Rectal smooth muscle tissue (tissue), 1 donor: Measurements from ENCODE around the gene SPATA6.
"Not testable (repeated sequence)": the region's sequence is repeated elsewhere in the genome, so short reads cannot be mapped to it uniquely, and the experiment has no call there.

ENCODE experiments used
- H3K27ac ChIP-seq: one replicate; pipeline ENCODE4 v1.7.0; 2013; ENCODE audit warnings: low read depth, low read length, inconsistent platforms
- H3K27me3 ChIP-seq: one replicate; pipeline ENCODE4 v1.7.0; 2013; ENCODE audit warnings: low read length; ENCODE audit not compliant: control insufficient read depth, insufficient read depth
- H3K36me3 ChIP-seq: one replicate; pipeline ENCODE4 v1.7.0; 2013; ENCODE audit warnings: low read length; ENCODE audit not compliant: control insufficient read depth, insufficient read depth
- H3K4me1 ChIP-seq: one replicate; pipeline ENCODE4 v1.7.0; 2013; ENCODE audit warnings: low read length; ENCODE audit not compliant: control insufficient read depth, insufficient read depth
- H3K4me3 ChIP-seq: one replicate; pipeline ENCODE4 v1.7.0; 2013; ENCODE audit warnings: low read length
- H3K9ac ChIP-seq: one replicate; pipeline ENCODE4 v1.7.0; 2013; ENCODE audit warnings: low read length

The SPATA6 gene

DNA sequence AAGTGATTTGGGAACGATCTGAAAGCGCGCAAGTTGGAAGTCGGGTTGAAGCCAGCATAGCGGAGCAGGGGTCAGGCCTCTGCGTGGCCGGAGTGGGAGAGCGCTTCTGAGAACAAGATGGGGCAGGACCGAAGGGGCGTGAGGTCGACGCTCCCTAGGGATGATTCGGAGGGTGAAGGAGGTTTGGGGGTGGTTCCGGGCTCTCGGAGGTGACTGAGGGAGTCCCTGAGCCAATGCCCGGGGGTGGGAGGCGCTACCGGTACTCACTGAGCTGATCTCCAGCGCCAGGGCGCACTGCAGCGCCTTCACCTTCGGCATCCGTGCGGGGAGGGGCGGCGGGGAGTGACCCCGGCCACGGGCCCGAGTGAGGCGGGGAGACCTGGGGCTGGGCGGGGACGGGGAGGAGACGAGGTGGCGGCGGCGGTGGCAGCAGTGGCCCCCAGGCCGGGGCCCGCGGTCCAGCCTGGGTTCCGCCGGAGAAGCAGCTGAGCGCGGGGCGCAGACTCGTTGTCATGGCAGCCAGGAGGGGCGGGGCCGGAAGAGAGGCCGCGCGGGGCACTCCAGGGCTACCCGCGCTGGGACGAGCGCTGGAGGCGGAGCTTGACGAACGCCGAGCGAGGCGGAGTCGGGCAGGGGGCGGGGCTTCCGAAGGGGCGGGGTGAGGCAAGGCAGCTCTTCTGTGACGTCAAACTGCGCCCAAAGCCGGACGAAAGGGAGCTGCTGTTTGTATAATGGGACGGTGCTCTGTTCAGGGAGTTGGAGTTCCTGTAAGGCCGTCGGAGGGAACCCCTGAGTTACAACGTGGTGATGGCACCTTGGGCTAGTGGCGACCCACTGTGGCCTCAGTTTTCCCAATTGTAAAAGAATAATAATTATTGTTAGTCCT is at the start of gene SPATA6:
TSS of gene SPATA6 (minus strand) at position 514 of the 886 bp plus-strand sequence. CDS start at position 318, 196 bp downstream.
- Histone ChIP-seq H3K27me3 (no peaks in the 10 kb centered on the region), H3K36me3 (no peaks in the 10 kb centered on the region), H3K4me1 (peaks cover 12% of the 10 kb centered on the region), H3K27ac (peak within 1 kb of the TSS; percentile 89), H3K9ac (peak within 1 kb of the TSS; percentile 69), H3K4me3 (peak within 1 kb of the TSS; percentile 81)

DNA sequence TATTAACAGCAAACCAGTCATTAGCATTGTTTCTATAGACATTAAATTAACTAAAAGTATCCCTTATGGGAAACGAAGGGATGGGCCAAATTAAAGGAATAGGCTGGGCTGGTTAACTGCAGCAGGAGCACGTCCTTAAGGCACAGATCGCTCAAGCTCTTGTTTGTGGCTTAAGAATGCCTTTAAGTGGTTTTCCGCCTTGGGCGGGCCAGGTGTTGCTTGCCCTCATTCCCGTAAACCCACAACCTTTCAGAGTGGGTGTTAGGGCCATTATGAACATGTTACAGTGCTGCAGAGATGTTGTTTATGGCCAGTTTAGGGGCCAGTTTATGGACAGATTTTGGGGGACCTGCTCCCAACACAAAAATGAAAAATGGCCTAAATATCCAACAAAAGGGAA is 47.9 kb upstream of the SPATA6 start:
- H3K4me1 ChIP-seq, H3K36me3 ChIP-seq, H3K9ac ChIP-seq, H3K4me3 ChIP-seq, H3K27me3 ChIP-seq, H3K27ac ChIP-seq: not testable (repeated sequence)

GRCh38 chr1:48506870-48507269 is 34.9 kb upstream of the SPATA6 start:
- H3K27me3 ChIP-seq, result no peaks in the 10 kb centered on the region
- H3K27ac ChIP-seq, result no peak overlapping the region
- no peak overlapping the region for H3K9ac ChIP-seq

DNA sequence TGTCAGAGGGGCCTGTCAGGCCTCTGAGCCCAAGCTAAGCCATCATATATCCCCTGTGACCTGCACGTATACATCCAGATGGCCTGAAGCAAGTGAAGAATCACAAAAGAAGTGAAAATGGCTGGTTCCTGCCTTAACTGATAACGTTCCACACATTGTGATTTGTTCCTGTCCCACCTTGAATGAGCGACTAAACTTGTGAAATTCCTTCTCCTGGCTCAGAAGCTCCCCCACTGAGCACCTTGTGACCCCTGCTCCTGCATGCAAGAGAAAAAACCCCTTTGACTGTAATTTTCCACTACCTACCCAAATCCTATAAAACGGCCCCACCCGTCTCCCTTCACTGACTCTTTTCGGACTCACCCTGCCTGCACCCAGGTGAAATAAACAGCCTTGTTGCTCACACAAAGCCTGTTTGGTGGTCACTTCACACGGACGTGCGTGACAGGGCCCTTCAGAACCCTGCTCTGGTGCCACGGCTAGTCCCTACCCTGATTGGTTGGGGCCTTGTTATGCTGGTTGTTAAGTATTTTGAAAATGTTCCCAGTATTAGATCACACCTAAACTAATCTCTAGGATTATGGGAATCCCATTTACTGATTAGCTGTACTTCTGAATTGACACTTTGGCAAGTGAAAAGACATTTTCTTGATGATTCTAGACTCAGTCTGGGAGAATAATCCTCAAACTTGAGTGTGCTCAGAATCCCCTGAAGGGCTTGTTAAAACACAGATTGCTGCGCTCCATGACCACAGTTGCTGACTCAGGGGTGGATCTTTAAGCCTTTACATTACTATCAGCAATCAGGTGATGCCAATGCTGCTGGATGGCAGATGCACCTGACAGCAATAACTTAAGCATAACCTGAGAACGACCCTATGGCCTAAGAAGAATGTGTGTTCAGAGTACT is 28.8 kb upstream of the SPATA6 start:
- H3K36me3 ChIP-seq, result no peaks in the 10 kb centered on the region
- H3K4me1 ChIP-seq, result no peaks in the 10 kb centered on the region
- no peak overlapping the region for H3K9ac ChIP-seq
- no peaks in the 10 kb centered on the region for H3K27me3 ChIP-seq
- H3K27ac ChIP-seq, result no peak overlapping the region
- H3K4me3 ChIP-seq, result no peak overlapping the region

More at GRCh38 chr1:48506870-48507269, 34.9 kb upstream of the SPATA6 start:
- no peaks in the 10 kb centered on the region for H3K36me3 ChIP-seq
- no peaks in the 10 kb centered on the region for H3K4me1 ChIP-seq
- H3K4me3 ChIP-seq, result no peak overlapping the region

GRCh38 chr1:48499211-48499735 is 27.3 kb upstream of the SPATA6 start:
- H3K27me3 ChIP-seq, result no peaks in the 10 kb centered on the region
- H3K4me1 ChIP-seq, result no peaks in the 10 kb centered on the region
- no peak overlapping the region for H3K4me3 ChIP-seq
- no peak overlapping the region for H3K9ac ChIP-seq
- no peak overlapping the region for H3K27ac ChIP-seq
- no peaks in the 10 kb centered on the region for H3K36me3 ChIP-seq

DNA sequence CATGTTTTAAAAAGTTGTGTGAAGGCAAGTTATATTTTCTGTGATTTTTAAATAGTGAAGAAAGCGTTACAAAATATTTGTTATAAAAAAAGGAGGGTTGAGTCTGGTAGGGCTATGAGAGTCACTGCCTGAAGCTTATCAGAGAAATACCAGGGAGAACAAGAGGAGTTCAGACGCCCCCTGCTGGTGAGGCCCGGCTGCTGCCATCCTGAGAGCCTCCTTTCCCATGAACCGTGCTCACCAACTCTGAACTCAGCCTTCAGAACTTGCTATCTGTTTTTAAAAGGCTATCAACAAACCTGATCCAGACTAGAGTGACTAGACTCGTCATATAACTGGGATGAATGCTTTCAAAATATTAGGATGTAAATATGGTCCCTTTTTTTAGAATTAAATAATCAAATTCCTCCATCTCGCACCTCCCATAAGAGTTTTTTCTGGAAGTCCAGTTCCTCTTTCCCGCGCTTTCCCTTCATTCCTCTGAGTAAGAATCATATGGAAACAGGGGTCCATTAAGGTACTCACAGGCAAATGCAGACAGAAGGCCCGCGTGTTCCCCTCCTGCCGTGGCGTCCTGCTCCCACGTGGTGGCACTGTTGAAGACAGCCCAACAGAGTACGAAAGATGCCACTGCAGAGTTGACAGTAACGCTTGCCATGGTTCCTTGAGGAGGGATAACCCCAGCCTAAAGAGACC is 26.2 kb upstream of the SPATA6 start:
- Histone ChIP-seq H3K27ac (no peak overlapping the region), H3K4me1 (peaks cover 4% of the 10 kb centered on the region), H3K36me3 (no peaks in the 10 kb centered on the region), H3K27me3 (no peaks in the 10 kb centered on the region), H3K9ac (no peak overlapping the region), H3K4me3 (no peak overlapping the region)

DNA sequence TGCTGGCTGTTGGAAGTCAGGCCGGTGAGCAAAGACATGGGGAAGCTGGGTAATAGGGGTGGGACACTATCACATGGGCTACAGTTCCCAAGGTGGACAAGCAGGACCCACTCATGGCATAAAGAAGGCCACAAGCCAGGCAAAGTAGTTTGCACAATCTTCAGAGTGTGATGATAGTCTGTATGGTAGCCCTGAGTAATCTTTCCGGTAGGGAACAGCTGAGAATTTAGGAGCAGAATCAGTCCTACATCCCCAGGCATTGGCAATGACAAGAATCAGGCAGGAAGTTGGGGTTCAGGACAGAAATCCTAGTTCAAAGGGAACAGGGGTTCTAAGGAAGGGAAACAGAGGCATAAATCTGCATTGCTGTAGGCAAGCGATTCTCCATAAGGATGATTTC is 23.9 kb upstream of the SPATA6 start:
- Histone ChIP-seq H3K36me3 (no peaks in the 10 kb centered on the region), H3K9ac (no peak overlapping the region), H3K4me3 (no peak overlapping the region), H3K27ac (no peak overlapping the region), H3K27me3 (no peaks in the 10 kb centered on the region), H3K4me1 (peaks cover 6% of the 10 kb centered on the region)

DNA sequence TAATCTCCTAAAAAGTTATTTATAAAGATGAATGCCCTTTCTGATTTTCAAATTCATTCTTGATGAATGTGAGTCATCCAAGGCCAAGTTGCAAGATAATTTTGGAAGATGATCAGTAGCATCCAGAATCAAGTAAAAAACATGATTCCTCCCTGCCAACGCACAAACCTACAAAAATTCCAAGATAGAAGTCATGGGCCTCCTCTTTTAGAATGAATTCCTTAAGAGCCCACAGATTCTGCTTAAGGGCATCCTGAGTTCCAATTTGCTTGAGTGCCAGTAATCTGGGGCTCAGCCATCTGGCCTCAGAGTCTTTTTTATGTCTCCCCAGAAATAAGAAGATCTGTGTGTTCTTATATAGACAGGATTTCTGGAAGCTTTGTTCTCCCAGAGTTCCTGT is 23.2 kb upstream of the SPATA6 start:
- Histone ChIP-seq H3K9ac (no peak overlapping the region), H3K4me3 (no peak overlapping the region), H3K27ac (no peak overlapping the region), H3K27me3 (no peaks in the 10 kb centered on the region), H3K36me3 (no peaks in the 10 kb centered on the region), H3K4me1 (peaks cover 6% of the 10 kb centered on the region)

GRCh38 chr1:48493970-48494769 is 22.2 kb upstream of the SPATA6 start:
- Histone ChIP-seq H3K4me1 (peaks cover 6% of the 10 kb centered on the region), H3K27me3 (no peaks in the 10 kb centered on the region), H3K9ac (no peak overlapping the region), H3K36me3 (no peaks in the 10 kb centered on the region), H3K4me3 (no peak overlapping the region), H3K27ac (peak overlapping the region; percentile 66)

DNA sequence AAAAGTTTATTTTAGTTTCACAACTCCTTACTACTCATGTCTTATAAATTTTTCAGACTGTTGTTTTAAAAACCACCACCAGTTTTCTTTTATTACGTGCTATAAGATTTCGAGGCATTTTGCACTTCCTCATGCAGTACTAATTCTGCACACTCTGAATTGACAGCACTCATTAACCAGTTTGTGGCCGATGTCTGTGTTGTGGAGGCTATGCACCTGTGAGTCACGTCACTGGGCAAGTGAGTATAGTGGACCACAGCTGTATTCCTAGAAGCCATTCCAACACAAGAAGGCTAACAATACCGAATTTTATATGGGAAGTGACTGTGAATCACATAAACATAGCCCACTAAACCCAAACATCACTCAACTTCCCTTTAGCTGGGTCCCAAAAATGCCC is 21.0 kb upstream of the SPATA6 start:
- no peaks in the 10 kb centered on the region for H3K36me3 ChIP-seq
- H3K27me3 ChIP-seq, result no peaks in the 10 kb centered on the region
- peaks cover 6% of the 10 kb centered on the region for H3K4me1 ChIP-seq
- no peak overlapping the region for H3K4me3 ChIP-seq
- no peak overlapping the region for H3K9ac ChIP-seq
- no peak overlapping the region for H3K27ac ChIP-seq

- Histone ChIP-seq H3K27me3 (no peaks in the 10 kb centered on the region), H3K36me3 (no peaks in the 10 kb centered on the region), H3K4me1 (peaks cover 6% of the 10 kb centered on the region), H3K9ac (no peak overlapping the region), H3K27ac (no peak overlapping the region), H3K4me3 (no peak overlapping the region)
Measured at GRCh38 chr1:48492392-48492791, 20.4 kb upstream of the SPATA6 start.
